Tibial artery (tissue), 4 donors: ENCODE data around the gene OR13C5.

Source experiments
- DNase-seq, 2 donors: peaks; one replicate each; pipeline ENCODE4 v3.0.0-alpha.2; 2019
- H3K27ac ChIP-seq, 2 donors: fragments of 200-600 bp; sonication (generic) in 1 of 2; 1 replicate in 1 of 2; 2 replicates in 1 of 2; pipeline ENCODE4 v1.5.1; 2018 to 2019; ENCODE audit warnings: mild to moderate bottlenecking in 1 of 2
- H3K27me3 ChIP-seq, 2 donors: fragments of 200-600 bp; sonication (generic) in 1 of 2; one replicate each; pipeline versions ENCODE4 v1.5.1 to v1.6.0; 2016 to 2019
- H3K36me3 ChIP-seq, 3 donors: fragments of 200-600 bp; sonication (generic) in 2 of 3; one replicate each; pipeline ENCODE4 v1.5.1; 2016 to 2019; ENCODE audit warnings: mild to moderate bottlenecking in 2 of 3
- H3K4me1 ChIP-seq, 4 donors: fragments of 200-600 bp; sonication (generic) in 2 of 4; 1 replicate in 3 of 4; 2 replicates in 1 of 4; pipeline ENCODE4 v1.5.1; 2016 to 2019
- H3K4me3 ChIP-seq, 2 donors: fragments of 200-600 bp; sonication (generic) in 1 of 2; 1 replicate in 1 of 2; 2 replicates in 1 of 2; pipeline ENCODE4 v1.5.1; 2018 to 2019; ENCODE audit warnings: mild to moderate bottlenecking in 2 of 2
- H3K9me3 ChIP-seq, 3 donors: fragments of 200-600 bp; sonication (generic) in 1 of 3; one replicate each; pipeline ENCODE4 v1.5.1; 2016 to 2019
- CTCF ChIP-seq, 2 experiments: fragments of 200-600 bp in 1 of 2; fragments of 450-650 bp in 1 of 2; IDR thresholded peaks; one replicate each; pipeline ENCODE4 v1.5.1; 2017 to 2019; ENCODE audit warnings: antibody characterized with exemption in 2 of 2, mild to moderate bottlenecking in 1 of 2, moderate library complexity in 1 of 2
- intact Hi-C: fragments of 100-400 bp; cut with DNase I; formaldehyde crosslinking; loops from one replicate; pipeline ENCODE4 v1.15.0; 2023; ENCODE audit warnings: low total_unique reads

The OR13C5 gene

GRCh38 chr9:104580562-104580961 lies 18.7 kb downstream of the OR13C5 start:
- Histone ChIP-seq H3K4me1 (no peaks in the 10 kb centered on the region), H3K9me3 (no peaks in the 10 kb centered on the region), H3K27ac (no peak overlapping the region), H3K36me3 (no peaks in the 10 kb centered on the region), H3K27me3 (no peaks in the 10 kb centered on the region), H3K4me3 (no peak overlapping the region)
- intact Hi-C loops, result no loop called here
- TF ChIP-seq CTCF (IDR thresholded peaks at IDR 0.05), result no peak
- no peak for DNase-seq

GRCh38 chr9:104577263-104577662 lies 21.9 kb downstream of the OR13C5 start:
- no peaks in the 10 kb centered on the region for H3K36me3 ChIP-seq
- intact Hi-C loops, result no loop called here
- TF ChIP-seq CTCF (IDR thresholded peaks at IDR 0.05), result no peak
- no peaks in the 10 kb centered on the region for H3K27me3 ChIP-seq
- H3K9me3 ChIP-seq, result no peaks in the 10 kb centered on the region
- DNase-seq, result no peak
- H3K4me1 ChIP-seq, result no peaks in the 10 kb centered on the region
- no peak overlapping the region for H3K4me3 ChIP-seq
- no peak overlapping the region for H3K27ac ChIP-seq

GRCh38 chr9:104575456-104575855 lies 23.8 kb downstream of the OR13C5 start:
- H3K4me3 ChIP-seq, result no peak overlapping the region
- H3K27ac ChIP-seq, result no peak overlapping the region
- no peak for DNase-seq
- TF ChIP-seq CTCF (IDR thresholded peaks at IDR 0.05), result no peak
- intact Hi-C loops, result no loop called here
- H3K4me1 ChIP-seq, result no peaks in the 10 kb centered on the region
- H3K9me3 ChIP-seq, result peaks cover 0 to 3% (median 0%) of the 10 kb centered on the region in 3 donors
- no peaks in the 10 kb centered on the region for H3K36me3 ChIP-seq
- no peaks in the 10 kb centered on the region for H3K27me3 ChIP-seq

- Histone ChIP-seq H3K27me3 (no peaks in the 10 kb centered on the region), H3K4me3 (no peak overlapping the region), H3K4me1 (no peaks in the 10 kb centered on the region), H3K36me3 (no peaks in the 10 kb centered on the region), H3K27ac (no peak overlapping the region), H3K9me3 (peaks cover 0 to 3% (median 0%) of the 10 kb centered on the region in 3 donors)
- DNase-seq, result no peak
- TF ChIP-seq CTCF (IDR thresholded peaks at IDR 0.05), result no peak
- intact Hi-C loops, result no loop called here
Measured at GRCh38 chr9:104572612-104573011, 26.6 kb downstream of the OR13C5 start.

GRCh38 chr9:104568868-104569267 lies 30.3 kb downstream of the OR13C5 start, which contains the start of gene OR13C8:
Gene OR13C8, plus strand, starts transcription at chr9:104569168. Its CDS starts 0 bp downstream, at chr9:104569168.
- TF ChIP-seq CTCF (IDR thresholded peaks at IDR 0.05), result no peak
- intact Hi-C loops, result no loop called here
- no peaks in the 10 kb centered on the region for H3K4me1 ChIP-seq
- H3K27ac ChIP-seq, result no peak within 1 kb of the TSS
- no peak for DNase-seq
- no peak within 1 kb of the TSS for H3K4me3 ChIP-seq
- H3K36me3 ChIP-seq, result no peaks in the 10 kb centered on the region
- H3K9me3 ChIP-seq, result peaks cover 0 to 3% (median 0%) of the 10 kb centered on the region in 3 donors
- no peaks in the 10 kb centered on the region for H3K27me3 ChIP-seq

- Histone ChIP-seq H3K36me3 (no peaks in the 10 kb centered on the region), H3K4me3 (no peak overlapping the region), H3K4me1 (no peaks in the 10 kb centered on the region), H3K9me3 (peaks cover 0 to 1% (median 0%) of the 10 kb centered on the region in 3 donors), H3K27ac (no peak overlapping the region), H3K27me3 (no peaks in the 10 kb centered on the region)
- intact Hi-C loops, result no loop called here
- DNase-seq, result no peak
- no peak for TF ChIP-seq CTCF (IDR thresholded peaks at IDR 0.05)
Measured at GRCh38 chr9:104564358-104564757, 34.9 kb downstream of the OR13C5 start.
